ENCODE data around the gene COL11A1. TPM values are rescaled to one million over a fixed set of nuclear protein-coding genes. Genes with fewer than 3 reads are reported as not detected.

Gene COL11A1
- total RNA-seq, 4 donors from 2014 or later, result 1.1 to 1.9 (median 1.5) TPM; not detected in 1

DNA sequence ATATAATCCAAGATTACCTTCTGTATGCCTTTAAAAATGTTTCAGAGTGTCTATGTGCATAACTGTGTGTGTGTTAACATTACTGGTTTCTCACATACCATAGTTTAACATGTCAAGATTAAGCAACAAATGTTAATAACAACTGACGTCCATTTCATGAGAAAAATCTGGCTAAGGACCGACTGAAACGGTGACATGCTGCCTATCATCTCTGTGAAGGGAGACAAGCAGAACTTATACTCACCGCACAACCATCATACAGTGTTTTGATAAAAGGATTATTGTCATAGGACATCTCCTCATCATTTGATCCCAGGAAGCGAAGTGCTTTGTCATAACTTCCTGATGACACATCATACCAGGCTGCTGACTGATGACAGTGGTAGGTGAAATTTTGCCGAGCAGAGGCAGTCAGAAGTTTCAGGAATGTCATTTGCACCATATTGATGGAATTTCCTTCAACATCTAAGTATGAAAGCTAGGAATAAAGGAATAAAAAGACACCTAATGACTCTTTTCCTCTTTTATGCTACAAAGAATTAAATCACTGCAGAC is 228.8 kb downstream of the COL11A1 start:
- TF ChIP-seq, protein P1, sequence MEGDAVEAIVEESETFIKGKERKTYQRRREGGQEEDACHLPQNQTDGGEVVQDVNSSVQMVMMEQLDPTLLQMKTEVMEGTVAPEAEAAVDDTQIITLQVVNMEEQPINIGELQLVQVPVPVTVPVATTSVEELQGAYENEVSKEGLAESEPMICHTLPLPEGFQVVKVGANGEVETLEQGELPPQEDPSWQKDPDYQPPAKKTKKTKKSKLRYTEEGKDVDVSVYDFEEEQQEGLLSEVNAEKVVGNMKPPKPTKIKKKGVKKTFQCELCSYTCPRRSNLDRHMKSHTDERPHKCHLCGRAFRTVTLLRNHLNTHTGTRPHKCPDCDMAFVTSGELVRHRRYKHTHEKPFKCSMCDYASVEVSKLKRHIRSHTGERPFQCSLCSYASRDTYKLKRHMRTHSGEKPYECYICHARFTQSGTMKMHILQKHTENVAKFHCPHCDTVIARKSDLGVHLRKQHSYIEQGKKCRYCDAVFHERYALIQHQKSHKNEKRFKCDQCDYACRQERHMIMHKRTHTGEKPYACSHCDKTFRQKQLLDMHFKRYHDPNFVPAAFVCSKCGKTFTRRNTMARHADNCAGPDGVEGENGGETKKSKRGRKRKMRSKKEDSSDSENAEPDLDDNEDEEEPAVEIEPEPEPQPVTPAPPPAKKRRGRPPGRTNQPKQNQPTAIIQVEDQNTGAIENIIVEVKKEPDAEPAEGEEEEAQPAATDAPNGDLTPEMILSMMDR (IDR thresholded peaks at IDR 0.05; ENCODE audit: low read depth), result no peak

DNA sequence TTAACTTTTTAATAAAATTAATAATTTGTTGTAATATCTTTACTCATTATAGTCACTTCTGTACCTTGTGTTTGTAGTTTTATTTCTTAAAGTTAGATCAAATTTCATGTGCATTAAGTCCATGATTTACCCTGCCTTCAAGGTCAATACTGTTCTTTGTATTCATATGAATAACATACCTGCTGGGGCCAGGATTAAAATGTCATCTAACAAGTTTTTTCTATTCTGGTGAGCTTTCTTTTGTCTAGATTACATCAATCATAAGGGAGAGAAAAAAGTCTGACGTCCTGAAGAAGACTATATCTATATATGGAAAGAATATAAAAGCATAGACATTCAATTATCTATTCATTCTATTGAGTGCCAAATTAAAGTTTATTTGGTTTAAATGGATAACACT is 232.6 kb downstream of the COL11A1 start:
- TF ChIP-seq, protein P1 (IDR thresholded peaks at IDR 0.05; ENCODE audit: low read depth), result no peak

DNA sequence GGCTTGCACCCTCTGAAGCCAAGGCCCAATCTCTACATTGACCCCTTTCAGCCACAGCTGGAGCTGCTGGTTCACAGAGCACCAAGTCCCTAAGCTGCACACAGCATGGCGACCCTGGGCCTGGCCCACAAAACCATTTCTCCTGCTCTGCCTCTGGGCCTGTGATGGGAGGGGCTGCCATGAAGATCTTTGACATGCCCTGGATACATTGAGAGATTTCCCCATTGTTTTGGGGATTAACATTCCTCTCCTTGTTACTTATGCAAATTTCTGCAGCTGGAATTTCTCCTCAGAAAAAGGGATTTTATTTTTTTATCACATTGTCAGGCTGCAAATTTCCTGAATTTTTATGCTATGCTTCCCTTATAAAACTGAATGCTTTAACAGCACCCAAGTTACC is 235.8 kb downstream of the COL11A1 start:
- TF ChIP-seq, protein P1 (IDR thresholded peaks at IDR 0.05; ENCODE audit: low read depth), result no peak

DNA sequence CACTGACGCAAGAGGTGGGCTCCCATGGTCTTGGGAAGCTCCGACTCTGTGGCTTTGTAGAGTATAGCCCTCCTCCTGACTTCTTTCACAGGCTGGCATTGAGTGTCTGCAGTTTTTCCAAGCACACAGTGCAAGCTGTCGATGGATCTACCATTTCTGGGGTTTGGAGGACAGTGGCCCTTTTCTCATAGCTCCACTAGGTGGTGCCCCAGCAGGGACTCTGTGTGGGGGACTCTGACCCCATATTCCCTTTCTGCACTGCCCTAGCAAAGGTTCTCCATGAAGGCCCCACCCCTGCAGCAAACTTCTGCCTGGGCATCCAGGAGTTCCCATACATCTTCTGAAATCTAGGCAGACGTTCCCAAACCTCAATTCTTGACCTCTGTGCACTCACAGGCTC is 236.2 kb downstream of the COL11A1 start:
- TF ChIP-seq, protein P1 (IDR thresholded peaks at IDR 0.05; ENCODE audit: low read depth), result no peak

DNA sequence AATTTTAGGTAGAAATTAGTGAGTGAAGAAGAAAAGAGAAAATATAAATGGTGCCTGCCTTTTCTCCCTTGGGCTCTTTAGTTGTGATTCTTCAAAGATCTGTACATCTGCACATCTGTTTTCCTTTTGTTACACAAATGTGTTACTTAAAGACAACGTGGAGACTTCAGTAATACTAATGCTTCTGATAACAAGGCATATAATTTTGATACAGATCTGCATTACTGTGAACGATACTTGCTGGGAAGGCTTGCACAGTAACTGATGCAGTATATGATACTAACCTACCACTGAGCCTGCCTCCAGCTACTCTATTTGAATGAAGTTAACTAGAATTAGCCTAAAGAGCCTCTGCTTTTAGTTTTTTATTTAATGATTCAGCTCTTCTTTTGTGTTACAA is 244.6 kb downstream of the COL11A1 start:
- TF ChIP-seq, protein P1 (IDR thresholded peaks at IDR 0.05; ENCODE audit: low read depth), result no peak

DNA sequence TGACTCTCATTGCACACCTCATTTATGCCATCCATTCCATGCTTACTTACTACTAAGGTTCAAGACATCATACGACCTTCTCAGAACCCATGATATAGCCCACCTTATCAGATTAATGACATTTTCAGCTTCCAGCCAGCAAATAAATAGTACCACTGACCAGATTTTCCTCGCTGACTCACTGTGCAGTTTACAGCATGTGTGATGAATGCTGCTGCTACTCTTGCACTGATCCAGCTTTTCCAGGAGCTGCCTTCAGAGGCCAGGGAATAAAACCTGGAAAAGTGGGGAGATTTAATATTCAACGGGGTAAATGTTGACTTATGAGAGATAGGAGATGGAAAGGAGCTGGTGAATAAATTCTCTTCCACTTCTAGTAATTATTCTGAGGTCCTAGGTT is 247.1 kb downstream of the COL11A1 start:
- TF ChIP-seq, protein P1 (IDR thresholded peaks at IDR 0.05; ENCODE audit: low read depth), result no peak

DNA sequence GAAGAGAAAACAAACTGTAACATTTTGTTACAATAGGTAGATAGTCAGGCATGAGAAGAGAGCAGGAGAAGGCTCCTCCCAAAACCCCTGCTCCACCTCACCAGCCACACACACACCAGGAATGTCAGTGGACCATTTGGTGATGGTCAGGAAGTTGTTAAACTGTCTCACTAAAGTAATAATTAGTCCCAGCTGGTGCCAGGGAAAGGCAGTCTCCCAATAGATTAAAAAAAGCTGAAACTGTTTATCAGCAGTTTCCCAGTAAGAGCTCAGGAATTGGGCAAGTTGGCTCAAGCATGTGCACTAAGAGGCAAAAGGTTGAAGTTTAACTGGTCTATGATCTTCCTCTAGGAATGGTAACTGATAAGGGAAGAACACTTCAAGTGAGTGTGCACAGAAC is 249.6 kb downstream of the COL11A1 start:
- TF ChIP-seq, protein P1 (IDR thresholded peaks at IDR 0.05; ENCODE audit: low read depth), result no peak
